NCI-H82 (cell line): ENCODE results near the gene ZNF160.
"Not testable (repeated sequence)": the region's sequence is repeated elsewhere in the genome, so short reads cannot be mapped to it uniquely, and the experiment has no call there.

Source experiments
- DNase-seq: peaks from one replicate; lab custom pipeline; 2025; lab: John Stamatoyannopoulos, UW

The ZNF160 gene

DNA sequence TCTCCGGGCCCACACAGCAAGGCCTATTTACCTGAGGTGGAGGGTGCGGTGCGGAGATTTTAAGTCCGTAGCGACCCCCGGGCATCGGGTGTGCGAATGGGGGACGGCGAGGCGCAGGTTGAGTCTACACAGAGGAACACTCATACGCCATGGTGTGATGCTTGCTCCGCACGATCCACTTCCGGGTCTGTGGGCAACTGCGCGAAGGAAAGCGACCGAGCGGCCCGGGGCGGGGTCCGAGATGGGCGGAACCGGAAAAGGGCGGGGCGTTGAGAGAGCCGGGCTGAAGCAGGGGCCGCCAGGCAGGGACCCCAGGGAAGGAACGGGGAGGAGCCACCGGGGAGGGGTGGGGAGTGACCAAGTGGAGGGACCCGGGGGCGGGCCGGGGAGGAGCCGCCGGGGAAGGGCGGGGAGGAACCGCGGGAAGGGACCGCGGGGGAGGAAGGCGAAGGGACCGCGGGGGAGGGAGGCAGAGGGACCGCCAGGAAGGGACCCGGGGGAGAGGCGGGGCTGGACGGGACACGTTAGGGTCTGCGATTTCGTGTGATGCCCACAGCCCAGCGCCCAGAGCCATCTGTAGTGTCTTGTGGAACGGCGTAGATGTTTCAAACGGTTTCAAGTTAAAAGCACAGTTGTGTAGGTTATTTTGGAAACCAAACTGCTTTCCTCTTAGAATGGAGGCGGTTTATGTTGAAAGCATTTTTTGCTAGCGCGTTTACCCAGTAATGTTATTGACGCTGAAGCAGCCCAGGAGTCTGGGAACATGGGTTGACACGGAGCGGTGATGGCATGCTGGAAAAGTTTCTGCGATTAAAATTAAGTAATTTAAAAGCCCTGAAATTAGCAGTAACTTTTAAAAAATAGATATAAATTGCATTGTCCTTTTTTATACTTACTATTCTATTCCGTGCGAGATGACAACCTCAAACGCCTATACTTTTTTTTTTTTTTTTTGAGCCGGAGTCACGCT lies at the start of gene ZNF160:
Gene ZNF160, minus strand, starts transcription at position 189 of the 970 bp plus-strand sequence. CDS start 17,146 bp downstream, outside the sequence.
- DNase-seq: peak; percentile 98

DNA sequence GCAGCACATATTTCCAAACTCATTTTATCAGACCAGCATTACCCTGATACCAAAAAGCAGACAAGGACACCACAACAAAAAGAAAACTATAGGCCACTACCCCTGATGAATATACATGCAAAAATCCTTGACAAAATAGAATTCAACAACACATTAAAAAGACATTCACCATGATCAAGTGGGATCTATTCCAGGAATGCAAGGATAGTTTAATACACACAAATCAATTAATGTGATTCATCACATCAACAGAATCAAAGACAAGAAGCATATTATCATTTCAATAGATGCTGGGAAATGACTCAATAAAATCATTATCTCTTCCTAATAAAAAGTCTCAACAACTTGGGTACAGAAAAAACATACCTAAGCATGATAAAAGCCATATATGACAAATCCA lies 44.4 kb upstream of the ZNF160 start:
- no peak for DNase-seq

DNA sequence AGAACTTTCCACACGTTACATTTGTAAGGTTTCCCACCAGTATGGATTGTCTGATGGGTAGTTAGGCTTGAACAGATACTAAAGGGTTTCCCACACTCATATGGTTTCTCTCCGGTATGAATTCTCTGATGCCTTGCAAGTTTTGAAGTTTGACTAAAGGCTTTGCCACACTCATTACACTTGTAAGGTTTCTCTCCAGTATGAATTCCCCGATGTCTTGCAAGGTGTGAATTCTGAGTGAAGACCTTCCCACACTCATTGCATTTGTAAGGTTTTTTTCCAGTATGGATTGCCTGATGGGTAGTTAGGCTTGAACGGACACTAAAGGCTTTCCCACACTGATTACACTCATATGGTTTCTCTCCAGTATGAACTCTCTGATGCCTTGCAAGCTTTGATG lies 37.1 kb upstream of the ZNF160 start:
- DNase-seq: no peak

DNA sequence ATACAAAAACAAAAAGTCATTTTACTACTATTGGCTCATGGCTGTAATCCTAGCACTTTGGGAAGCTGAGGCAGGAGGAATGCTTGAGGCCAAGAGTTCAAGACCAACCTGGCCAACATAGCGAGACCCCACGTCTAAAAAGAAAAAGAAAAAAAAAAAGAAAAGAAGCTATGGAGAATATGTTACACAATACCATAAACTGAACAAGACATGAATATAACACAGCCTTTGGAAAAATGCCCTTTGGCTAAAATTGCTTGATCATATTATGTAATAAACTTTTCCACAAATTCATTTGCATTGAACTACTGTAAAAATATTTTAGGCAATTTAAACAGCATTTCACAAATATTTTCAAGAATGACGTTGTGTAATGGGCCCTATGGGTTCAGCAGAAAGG lies 33.2 kb upstream of the ZNF160 start:
- no peak for DNase-seq

DNA sequence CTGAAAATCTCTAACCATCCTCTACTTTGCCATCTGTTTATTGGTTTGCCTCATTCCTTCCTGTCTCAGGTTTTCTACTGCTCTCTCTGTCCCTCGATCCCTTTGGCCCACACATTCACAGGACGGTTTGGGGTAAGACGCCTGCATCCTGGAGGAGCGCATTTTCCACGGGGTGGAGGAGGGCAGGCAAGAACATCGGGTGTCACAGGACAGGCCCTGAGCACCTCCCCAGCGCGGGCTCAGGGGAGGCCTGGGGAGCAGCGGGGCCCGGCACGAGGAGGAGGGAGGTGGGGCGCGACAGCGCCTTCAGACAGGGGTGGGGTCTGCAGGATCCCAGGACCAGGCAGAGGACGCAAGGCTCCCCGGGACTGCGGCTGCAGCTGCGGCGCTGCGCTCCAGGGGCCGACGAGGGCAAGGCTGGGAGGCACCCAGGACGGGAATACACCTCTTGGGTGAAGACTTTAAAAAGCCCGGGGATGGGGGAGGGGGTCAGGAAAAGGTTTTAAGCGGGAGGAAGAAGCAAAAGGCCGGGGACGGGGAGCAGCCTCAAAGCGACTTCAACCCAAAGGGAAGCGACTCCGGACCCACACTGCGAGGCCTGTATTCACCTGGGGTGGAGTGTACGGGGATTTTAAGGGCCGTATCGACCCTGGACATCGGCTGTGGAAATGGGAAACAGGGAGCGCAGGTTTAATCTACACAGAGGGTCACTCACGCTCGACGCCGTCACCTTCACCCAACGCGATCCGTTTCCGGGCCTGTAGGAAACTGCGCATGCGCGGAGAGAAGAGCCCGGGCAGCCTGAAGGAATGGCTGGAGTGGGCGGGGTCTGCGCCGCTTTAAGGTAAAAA lies 29.1 kb upstream of the ZNF160 start, which contains the start of gene ZNF415:
Gene ZNF415, minus strand, starts transcription at position 770 of the 851 bp plus-strand sequence. CDS start 10,234 bp downstream, outside the sequence.
- DNase-seq: peak; percentile 81

DNA sequence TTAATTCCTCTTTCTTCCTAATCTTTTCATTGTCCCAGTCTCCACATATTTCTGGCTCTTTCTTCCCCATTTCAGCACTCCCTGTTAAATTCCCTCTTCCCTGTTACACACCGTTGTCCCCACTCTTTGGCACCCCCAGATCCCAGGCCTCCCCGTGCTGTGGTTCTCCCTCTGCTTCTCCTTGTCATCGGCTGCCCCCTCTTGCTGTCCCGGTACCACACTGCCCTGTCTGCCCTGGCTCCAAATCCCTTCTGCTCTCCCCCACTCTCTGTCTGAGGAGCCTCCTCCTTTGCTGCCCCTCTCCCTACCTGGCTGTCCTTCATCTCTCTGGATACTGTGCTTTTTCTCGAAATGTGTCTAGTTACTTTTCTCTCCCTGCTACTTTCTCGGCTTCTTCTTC lies 28.5 kb upstream of the ZNF160 start:
- peak; percentile 19 for DNase-seq

DNA sequence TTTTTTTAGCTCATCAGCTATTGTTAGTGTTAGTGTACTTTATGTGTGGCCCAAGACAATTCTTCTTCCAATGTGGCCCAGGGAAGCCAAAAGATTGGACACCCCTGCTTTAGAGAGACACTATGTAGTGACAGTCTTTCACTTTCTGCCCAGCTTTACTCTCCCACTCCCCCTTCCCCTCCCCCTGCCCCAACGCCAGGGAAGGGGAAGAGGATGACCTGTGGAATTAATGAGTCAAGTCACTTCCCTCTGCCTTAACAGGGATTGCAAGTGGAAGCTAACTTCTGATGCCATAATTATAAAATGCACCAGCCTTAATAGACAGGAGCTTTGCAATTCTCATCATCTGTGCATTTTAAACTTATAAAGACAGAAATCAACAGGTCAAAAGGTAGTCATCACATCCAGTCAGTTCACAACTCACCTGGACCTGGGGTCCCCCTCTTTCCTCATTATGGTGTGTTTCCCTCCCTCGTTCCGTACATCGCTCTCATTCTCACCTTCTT lies 27.9 kb upstream of the ZNF160 start:
- DNase-seq: no peak

DNA sequence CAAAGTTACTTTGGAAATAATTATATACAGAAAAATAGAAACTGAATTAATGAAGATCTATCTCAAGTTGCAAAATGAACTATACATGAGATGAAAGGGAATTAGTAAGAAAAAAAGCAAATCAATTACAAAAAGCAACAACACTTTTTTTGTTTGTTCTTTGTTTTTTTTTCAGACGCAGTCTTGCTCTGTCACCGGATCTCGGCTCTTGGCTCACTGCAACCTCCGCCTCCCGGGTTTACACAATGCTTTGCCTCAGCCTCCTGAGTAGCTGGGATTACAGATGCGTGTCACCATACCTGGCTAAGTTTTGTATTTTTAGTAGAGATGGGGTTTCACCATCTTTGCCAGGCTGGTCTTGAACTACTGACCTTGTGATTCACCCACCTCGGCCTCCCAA lies 27.3 kb upstream of the ZNF160 start:
- DNase-seq: no peak

DNA sequence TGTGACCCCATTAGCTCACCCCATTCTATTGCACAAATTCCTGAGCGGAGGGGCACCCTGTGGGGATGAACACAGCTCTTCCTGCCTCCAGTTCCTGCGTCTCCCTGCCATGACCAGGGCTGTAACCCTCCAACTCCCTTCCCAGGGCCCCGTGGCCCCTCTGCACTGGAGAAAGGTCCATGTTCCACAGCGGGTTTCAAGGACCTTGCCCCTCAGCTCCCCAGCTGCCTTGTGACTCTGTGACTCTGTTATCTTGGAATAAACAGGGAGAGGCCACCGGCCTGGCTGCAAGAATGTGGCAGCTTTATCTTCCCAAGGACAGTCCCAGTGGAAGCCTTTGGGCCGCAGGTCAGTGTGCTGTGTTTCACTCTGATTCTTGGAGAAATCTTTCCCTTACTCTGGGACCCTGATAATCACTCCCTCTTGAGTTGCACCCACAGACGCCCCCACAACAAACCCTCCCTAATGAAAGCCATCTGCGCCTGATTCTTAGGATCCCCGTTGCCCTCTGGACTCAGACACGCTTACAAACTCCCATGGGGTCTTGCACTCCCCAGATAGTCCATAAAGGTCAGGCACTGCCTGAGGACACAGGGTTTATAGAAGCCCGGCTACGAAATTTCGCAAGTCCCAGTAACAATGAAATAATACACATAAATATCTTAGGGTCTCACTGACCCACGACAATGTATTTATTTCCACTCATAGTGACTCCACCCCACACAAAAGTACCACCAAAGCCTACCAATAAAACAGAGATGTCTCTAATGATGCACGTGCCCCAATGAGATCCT lies 23.7 kb upstream of the ZNF160 start:
- not testable (repeated sequence) for DNase-seq

DNA sequence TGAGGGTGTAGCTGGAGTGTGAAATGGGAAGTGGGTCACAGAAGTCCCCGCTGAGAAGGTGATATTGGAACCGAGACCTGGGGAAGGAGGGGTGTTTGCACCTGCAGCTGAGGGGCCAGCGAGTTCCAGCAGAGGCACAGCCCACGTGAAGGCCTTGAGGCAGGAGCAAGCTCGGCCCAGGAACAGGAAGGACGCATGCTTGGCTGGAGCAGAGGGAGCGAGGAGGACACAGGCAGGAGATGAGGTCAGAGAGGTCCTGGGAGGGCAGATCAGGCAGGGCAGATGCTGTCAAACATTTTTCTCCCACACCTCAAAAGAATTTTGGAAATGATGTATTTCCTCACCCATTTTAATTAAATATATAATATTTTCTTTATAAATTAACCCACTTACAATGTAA lies 20.2 kb upstream of the ZNF160 start:
- no peak for DNase-seq

DNA sequence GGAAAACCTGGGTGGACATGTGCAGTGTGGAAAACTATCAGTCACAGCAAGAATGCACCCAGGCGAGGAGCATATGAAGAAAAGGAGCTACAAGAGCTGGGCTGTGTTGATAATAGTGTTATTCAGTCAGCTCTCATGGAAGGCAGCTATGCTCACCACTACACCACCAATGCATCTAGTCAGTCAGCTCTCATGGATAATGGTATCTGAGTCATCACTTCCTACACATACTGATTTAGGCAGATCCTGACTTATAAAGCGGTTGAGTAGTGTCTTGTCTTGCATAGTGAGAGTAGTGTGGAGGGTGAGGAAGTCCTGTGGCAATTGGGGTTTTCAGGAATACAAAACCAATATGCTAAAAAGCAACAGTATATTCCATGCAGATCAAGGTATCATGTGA lies 9.1 kb upstream of the ZNF160 start:
- DNase-seq: no peak

DNA sequence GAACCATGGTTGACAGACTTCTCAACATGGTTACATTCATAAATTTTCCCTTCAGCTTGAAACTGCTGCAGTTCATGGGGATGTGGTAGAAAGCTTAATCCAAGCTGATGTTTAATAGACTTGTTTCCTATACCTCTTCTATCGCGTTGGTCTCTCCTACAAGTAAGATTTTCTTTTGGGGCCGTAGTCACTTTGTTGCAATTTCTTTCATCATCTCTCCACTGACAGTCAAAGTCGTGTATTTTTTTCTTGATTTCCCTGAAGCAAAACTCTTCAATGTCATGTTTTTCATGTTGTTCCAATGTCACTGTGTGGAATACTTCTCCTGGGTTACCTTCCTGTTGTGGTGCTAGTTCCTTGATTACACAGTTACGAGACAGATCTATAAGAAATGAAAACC lies 6.3 kb upstream of the ZNF160 start:
- no peak for DNase-seq

DNA sequence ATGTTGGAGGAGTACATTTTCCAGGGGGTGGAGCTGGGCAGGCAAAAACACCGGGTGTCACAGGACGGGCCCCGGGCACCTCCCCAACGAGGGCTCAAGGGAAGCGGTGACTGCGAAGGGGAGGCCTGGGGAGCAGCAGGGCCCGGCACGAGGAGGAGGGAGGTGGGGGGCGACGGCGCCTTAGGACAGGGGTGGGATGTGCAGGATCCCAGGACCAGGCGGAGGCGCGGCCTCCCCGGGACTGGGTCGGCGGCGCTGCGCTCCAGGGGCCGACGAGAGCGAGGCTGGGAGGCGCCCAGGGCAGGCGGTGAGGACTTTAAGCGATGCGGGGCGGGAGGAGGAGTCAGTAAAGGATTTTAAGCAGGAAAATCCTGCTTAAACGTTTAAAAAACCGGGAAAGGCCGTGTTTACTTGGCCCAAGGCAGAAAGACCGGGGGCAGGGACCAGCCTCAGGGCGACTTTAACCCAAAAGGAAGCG lies 427 bp downstream of the ZNF160 start:
- DNase-seq: peak; percentile 43

DNA sequence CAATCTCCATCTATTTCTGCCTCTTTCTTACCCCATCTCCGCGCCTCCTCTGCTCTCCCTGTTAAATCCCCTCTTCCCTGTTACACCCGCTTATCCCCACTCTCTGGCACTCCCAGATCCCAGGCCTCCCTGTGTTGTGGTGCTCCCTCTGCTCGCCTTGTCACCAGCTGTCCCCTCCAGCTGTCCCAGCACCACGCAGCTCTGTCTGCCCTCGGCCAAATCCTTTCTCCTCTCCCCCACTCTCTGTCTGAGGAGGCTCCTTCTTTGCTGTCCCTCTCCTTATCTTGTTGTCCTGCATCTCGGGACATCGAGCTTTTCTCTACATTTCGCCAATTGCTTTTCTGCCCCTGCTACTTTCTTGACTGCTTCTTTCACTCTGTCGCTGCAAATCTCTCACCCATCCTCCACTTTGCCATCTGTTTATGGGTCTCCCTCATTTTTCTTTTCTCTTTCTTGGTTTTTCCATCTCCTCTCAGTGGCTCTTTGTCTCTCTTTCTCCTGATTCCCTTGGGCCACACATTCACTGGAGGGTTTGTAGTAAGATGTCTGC lies 941 bp downstream of the ZNF160 start:
- peak; percentile 92 for DNase-seq

DNA sequence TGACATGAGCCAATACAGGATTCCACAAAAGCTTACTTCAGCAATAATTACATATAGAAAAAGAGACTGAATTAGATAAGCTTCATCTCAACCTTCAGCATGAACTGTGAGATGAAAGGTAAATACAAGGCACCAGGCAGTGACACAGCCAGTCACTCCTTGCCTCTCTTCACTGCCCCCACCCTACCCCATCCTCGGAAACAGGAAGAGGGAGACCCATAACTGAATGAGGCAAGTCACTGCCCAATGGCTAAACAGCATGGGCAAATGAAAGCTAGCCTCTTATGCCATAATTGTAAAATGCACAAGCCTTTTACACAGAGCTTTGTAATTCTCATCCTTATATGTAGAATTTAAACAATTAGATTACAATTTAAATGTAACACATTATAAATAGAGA lies 1.7 kb downstream of the ZNF160 start:
- DNase-seq: no peak

DNA sequence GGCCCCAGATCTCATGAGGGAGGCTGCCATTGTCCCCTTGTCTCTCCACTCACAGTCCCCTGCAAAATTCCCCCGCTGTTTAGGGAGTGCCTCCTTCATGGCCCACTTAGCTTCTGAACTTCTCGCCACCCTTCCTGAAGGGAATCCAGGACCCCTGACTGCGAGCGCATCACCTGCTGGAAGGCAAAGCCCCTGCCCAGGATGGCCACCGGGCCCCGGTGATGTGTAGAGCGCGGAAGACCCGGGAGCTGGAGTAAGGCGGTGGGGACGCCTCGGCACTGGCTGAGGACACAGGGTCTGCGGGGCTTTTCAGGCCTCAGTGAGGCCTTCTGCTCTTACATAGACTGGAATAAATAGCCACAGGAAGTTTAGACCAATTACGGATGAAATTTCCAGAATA lies 4.7 kb downstream of the ZNF160 start:
- DNase-seq: not testable (repeated sequence)

DNA sequence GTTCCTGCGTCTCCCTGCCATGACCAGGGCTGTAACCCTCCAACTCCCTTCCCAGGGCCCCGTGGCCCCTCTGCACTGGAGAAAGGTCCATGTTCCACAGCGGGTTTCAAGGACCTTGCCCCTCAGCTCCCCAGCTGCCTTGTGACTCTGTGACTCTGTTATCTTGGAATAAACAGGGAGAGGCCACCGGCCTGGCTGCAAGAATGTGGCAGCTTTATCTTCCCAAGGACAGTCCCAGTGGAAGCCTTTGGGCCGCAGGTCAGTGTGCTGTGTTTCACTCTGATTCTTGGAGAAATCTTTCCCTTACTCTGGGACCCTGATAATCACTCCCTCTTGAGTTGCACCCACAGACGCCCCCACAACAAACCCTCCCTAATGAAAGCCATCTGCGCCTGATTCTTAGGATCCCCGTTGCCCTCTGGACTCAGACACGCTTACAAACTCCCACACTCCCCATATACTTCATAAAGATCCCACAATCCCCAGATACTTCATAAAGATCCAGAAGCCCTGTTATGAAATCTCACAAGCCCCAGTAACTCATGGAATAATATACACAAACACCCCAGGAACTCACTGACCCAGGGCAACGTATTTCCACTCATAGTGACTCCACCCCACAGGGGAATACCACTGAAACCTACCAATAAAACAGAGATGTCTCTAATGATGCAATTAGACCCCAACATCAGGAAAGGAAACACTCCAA lies 6.1 kb downstream of the ZNF160 start:
- DNase-seq: not testable (repeated sequence)

DNA sequence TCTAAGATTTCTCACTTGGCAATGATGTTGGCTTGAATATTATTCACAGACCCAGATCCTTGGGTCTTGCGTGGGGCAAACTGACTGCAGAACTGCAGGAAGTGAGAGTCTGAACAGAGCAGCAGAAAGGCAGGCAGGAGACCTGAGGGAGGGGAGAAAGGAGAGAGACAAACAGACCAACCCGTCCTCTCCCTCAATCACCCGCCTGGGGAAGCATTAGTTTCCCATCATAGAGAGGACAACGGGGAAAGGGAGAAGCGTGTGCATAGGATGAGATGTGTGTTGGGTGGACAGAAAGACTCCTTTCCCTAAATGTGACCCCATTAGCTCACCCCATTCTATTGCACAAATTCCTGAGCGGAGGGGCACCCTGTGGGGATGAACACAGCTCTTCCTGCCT lies 6.6 kb downstream of the ZNF160 start:
- DNase-seq: not testable (repeated sequence)

DNA sequence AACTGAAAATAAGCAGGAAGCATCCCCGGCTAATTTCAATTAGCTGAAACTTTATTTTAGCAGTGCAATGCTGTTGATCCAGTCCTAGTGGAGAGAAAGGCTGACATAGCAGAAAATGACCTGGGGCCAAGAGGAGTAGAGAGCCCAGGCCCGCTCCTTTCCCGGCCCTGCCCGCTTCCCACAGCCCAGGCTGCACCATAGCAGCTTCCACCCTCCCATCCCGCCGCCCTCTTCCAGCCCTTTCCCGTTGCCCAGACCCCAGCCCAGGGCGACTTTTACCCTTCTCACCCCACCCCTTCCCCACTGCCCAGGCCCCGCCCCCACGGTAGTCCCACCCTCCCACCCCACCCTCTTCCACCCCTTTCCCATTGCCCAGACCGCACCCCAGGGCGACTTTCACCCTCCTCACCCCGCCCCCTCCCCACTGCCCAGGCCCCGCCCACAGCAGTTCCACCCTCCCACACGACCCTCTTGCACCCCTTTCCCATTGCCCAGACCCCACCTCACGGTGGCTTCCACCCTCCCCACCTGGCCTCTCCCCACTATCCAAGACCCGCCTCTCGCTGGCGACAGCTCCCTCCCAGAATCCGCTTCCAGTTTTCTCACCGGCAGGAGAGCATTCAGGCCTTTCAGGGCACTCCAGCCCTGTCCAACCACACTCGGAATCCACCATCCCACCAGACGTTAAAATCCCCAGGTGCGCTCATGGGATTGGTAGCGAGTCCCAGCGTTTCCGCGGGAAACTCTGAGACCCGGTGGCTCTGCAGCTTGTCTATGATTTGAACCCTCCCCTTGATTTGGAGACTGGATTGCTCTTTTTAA lies 8.3 kb downstream of the ZNF160 start:
- no peak for DNase-seq

DNA sequence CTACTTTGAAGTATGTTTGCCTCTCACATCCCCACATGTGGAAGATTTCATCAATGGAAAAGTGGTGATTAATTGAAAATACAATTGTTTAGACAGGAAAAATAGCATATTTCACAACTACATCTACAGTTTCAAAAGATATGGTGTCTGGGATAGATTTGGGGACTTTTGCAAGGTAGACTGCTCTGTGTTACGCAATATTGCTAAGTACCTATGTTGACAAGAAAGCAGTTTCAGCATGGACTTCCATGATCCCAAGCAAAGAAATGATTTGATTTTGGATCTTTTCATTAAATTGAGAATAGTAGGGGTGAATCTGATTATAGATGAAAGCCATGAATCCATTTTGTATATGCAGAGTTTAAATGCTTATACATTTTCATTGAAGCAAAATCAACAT lies 10.5 kb downstream of the ZNF160 start:
- no peak for DNase-seq
